SJSA1 (cell line): ENCODE results near the gene PLA2G10. TPM values are rescaled to one million over a fixed set of nuclear protein-coding genes. Genes with fewer than 3 reads are reported as not detected.

Source experiments
- DNase-seq, 2 experiments: peaks; one replicate each; pipeline ENCODE4 v3.0.0-alpha.2; 2015 to 2020; ENCODE audit warnings: low spot score in 2 of 2, low read depth in 1 of 2
- H3K27ac ChIP-seq: fragments of 250-450 bp; sonication (Bioruptor Pico); 2 replicates; pipeline ENCODE4 v1.5.1; 2020; ENCODE audit warnings: mild to moderate bottlenecking, moderate library complexity
- H3K27me3 ChIP-seq: fragments of 250-450 bp; sonication (Bioruptor Pico); replicated peaks from 2 replicates; pipeline ENCODE4 v1.5.1; 2020; ENCODE audit warnings: mild to moderate bottlenecking, moderate library complexity
- H3K36me3 ChIP-seq: fragments of 250-450 bp; sonication (Bioruptor Pico); 2 replicates; pipeline ENCODE4 v1.5.1; 2020; ENCODE audit warnings: mild to moderate bottlenecking
- H3K4me1 ChIP-seq: fragments of 250-450 bp; sonication (Bioruptor Pico); replicated peaks from 2 replicates; pipeline ENCODE4 v1.6.1; 2021; ENCODE audit warnings: mild to moderate bottlenecking
- H3K4me3 ChIP-seq: fragments of 250-450 bp; sonication (Bioruptor Pico); 2 replicates; pipeline ENCODE4 v1.5.1; 2020; ENCODE audit warnings: mild to moderate bottlenecking
- H3K9me3 ChIP-seq: fragments of 250-450 bp; sonication (Bioruptor Pico); replicated peaks from 2 replicates; pipeline ENCODE4 v1.5.1; 2020; ENCODE audit warnings: mild to moderate bottlenecking
- total RNA-seq: library from RNA; depleted of rRNA; stranded (reverse); fragments of >200 nt; shearing (Covaris generic); gene quantifications from 2 replicates; pipeline ENCODE4 v1.2.3, GENCODE V29; 2014

Gene PLA2G10
- total RNA-seq, 1 experiment from 2014 or later = not detected

- peaks cover 8% of the 10 kb centered on the region for H3K4me1 ChIP-seq
- no peak overlapping the region for H3K4me3 ChIP-seq
- no peak for DNase-seq
- H3K9me3 ChIP-seq = no peaks in the 10 kb centered on the region
- H3K27me3 ChIP-seq = no peaks in the 10 kb centered on the region
- H3K36me3 ChIP-seq = no peaks in the 10 kb centered on the region
- H3K27ac ChIP-seq = no peak overlapping the region
These were observed 15.2 kb downstream of the PLA2G10 start for GRCh38 chr16:14678748-14679497.

- H3K27me3 ChIP-seq = no peaks in the 10 kb centered on the region
- DNase-seq = no peak
- H3K4me3 ChIP-seq = no peak overlapping the region
- no peaks in the 10 kb centered on the region for H3K36me3 ChIP-seq
- peaks cover 8% of the 10 kb centered on the region for H3K4me1 ChIP-seq
- no peaks in the 10 kb centered on the region for H3K9me3 ChIP-seq
- no peak overlapping the region for H3K27ac ChIP-seq
These were observed 16.5 kb downstream of the PLA2G10 start for GRCh38 chr16:14677627-14678026.

- Histone ChIP-seq H3K4me1 (peaks cover 8% of the 10 kb centered on the region), H3K27me3 (no peaks in the 10 kb centered on the region), H3K4me3 (no peak overlapping the region), H3K9me3 (no peaks in the 10 kb centered on the region), H3K36me3 (no peaks in the 10 kb centered on the region), H3K27ac (no peak overlapping the region)
- no peak for DNase-seq
These were observed 17.5 kb downstream of the PLA2G10 start for GRCh38 chr16:14676633-14677032.

GRCh38 chr16:14672403-14672971, 21.6 kb downstream of the PLA2G10 start:
- peaks cover 8% of the 10 kb centered on the region for H3K4me1 ChIP-seq
- no peaks in the 10 kb centered on the region for H3K27me3 ChIP-seq
- no peak overlapping the region for H3K27ac ChIP-seq
- peaks cover 11% of the 10 kb centered on the region for H3K36me3 ChIP-seq
- no peak for DNase-seq
- H3K4me3 ChIP-seq = no peak overlapping the region
- H3K9me3 ChIP-seq = no peaks in the 10 kb centered on the region

- peaks cover 2% of the 10 kb centered on the region for H3K4me1 ChIP-seq
- peaks cover 34% of the 10 kb centered on the region for H3K36me3 ChIP-seq
- H3K4me3 ChIP-seq = no peak overlapping the region
- H3K27me3 ChIP-seq = no peaks in the 10 kb centered on the region
- no peak overlapping the region for H3K27ac ChIP-seq
- H3K9me3 ChIP-seq = no peaks in the 10 kb centered on the region
- DNase-seq = no peak
These were observed 24.3 kb downstream of the PLA2G10 start for GRCh38 chr16:14669776-14670175.

- Histone ChIP-seq H3K36me3 (peaks cover 45% of the 10 kb centered on the region), H3K27ac (no peak overlapping the region)
These were observed 25.4 kb downstream of the PLA2G10 start for GRCh38 chr16:14668556-14669223.

GRCh38 chr16:14667347-14668266, 26.5 kb downstream of the PLA2G10 start:
- no peaks in the 10 kb centered on the region for H3K4me1 ChIP-seq
- no peak overlapping the region for H3K4me3 ChIP-seq
- H3K27ac ChIP-seq = no peak overlapping the region
- DNase-seq = no peak
- H3K27me3 ChIP-seq = no peaks in the 10 kb centered on the region
- peaks cover 56% of the 10 kb centered on the region for H3K36me3 ChIP-seq
- H3K9me3 ChIP-seq = no peaks in the 10 kb centered on the region

More at GRCh38 chr16:14668556-14669223, 25.4 kb downstream of the PLA2G10 start:
- H3K9me3 ChIP-seq = no peaks in the 10 kb centered on the region
- no peaks in the 10 kb centered on the region for H3K27me3 ChIP-seq
- DNase-seq = no peak
- H3K4me1 ChIP-seq = no peaks in the 10 kb centered on the region
- H3K4me3 ChIP-seq = no peak overlapping the region

- Histone ChIP-seq H3K9me3 (no peaks in the 10 kb centered on the region), H3K36me3 (peaks cover 80% of the 10 kb centered on the region), H3K4me3 (no peak overlapping the region), H3K4me1 (no peaks in the 10 kb centered on the region), H3K27ac (no peak overlapping the region), H3K27me3 (no peaks in the 10 kb centered on the region)
- no peak for DNase-seq
These were observed 36.0 kb downstream of the PLA2G10 start for GRCh38 chr16:14658063-14658462.

GRCh38 chr16:14652726-14653125, 41.4 kb downstream of the PLA2G10 start:
- DNase-seq = no peak
- H3K36me3 ChIP-seq = peaks cover 83% of the 10 kb centered on the region
- H3K4me1 ChIP-seq = no peaks in the 10 kb centered on the region
- H3K27me3 ChIP-seq = no peaks in the 10 kb centered on the region
- no peak overlapping the region for H3K4me3 ChIP-seq
- no peak overlapping the region for H3K27ac ChIP-seq
- H3K9me3 ChIP-seq = no peaks in the 10 kb centered on the region

- Histone ChIP-seq H3K4me3 (no peak overlapping the region), H3K27ac (no peak overlapping the region), H3K9me3 (no peaks in the 10 kb centered on the region), H3K36me3 (peaks cover 83% of the 10 kb centered on the region), H3K27me3 (no peaks in the 10 kb centered on the region), H3K4me1 (no peaks in the 10 kb centered on the region)
- no peak for DNase-seq
These were observed 43.5 kb downstream of the PLA2G10 start for GRCh38 chr16:14650629-14651028.

- DNase-seq = no peak
- Histone ChIP-seq H3K36me3 (peaks cover 86% of the 10 kb centered on the region), H3K4me3 (no peak overlapping the region), H3K4me1 (no peaks in the 10 kb centered on the region), H3K27me3 (no peaks in the 10 kb centered on the region), H3K27ac (no peak overlapping the region), H3K9me3 (no peaks in the 10 kb centered on the region)
These were observed 44.3 kb downstream of the PLA2G10 start for GRCh38 chr16:14649816-14650215.

- H3K27ac ChIP-seq = no peak overlapping the region
- no peak for DNase-seq
- no peaks in the 10 kb centered on the region for H3K9me3 ChIP-seq
- H3K4me3 ChIP-seq = no peak overlapping the region
- peaks cover 70% of the 10 kb centered on the region for H3K36me3 ChIP-seq
- H3K4me1 ChIP-seq = no peaks in the 10 kb centered on the region
- no peaks in the 10 kb centered on the region for H3K27me3 ChIP-seq
These were observed 52.2 kb downstream of the PLA2G10 start for GRCh38 chr16:14641926-14642325.

- Histone ChIP-seq H3K9me3 (no peaks in the 10 kb centered on the region), H3K36me3 (peaks cover 63% of the 10 kb centered on the region), H3K27ac (no peak overlapping the region), H3K27me3 (no peaks in the 10 kb centered on the region), H3K4me3 (no peak overlapping the region), H3K4me1 (no peaks in the 10 kb centered on the region)
- DNase-seq = no peak
These were observed 52.9 kb downstream of the PLA2G10 start for GRCh38 chr16:14641206-14641605.
